VCaP (cell line): ENCODE results near the gene NID2.

Experiments used
- H3K27ac ChIP-seq: fragments of 450-650 bp; 2 replicates; pipeline ENCODE4 v1.5.1; 2017
- CTCF ChIP-seq: fragments of 450-650 bp; conservative IDR thresholded peaks from 2 replicates; pipeline ENCODE4 v1.5.1; 2017; ENCODE audit warnings: mild to moderate bottlenecking, moderate library complexity

NID2 gene

GRCh38 chr14:52073251-52073650, 4.4 kb upstream of the NID2 start:
- no peak overlapping the region for H3K27ac ChIP-seq
- no peak for TF ChIP-seq CTCF

- H3K27ac ChIP-seq: no peak overlapping the region
- TF ChIP-seq CTCF: no peak
Measured at GRCh38 chr14:52072266-52072780, 3.5 kb upstream of the NID2 start.

GRCh38 chr14:52071675-52072074, 2.8 kb upstream of the NID2 start:
- no peak overlapping the region for H3K27ac ChIP-seq
- no peak for TF ChIP-seq CTCF

- no peak overlapping the region for H3K27ac ChIP-seq
- TF ChIP-seq CTCF: no peak
Measured at GRCh38 chr14:52070051-52070431, 1.2 kb upstream of the NID2 start.

- H3K27ac ChIP-seq: no peak overlapping the region
- no peak for TF ChIP-seq CTCF
Measured at GRCh38 chr14:52069307-52070050, 620 bp upstream of the NID2 start.

GRCh38 chr14:52067873-52068614, 815 bp downstream of the NID2 start:
- no peak overlapping the region for H3K27ac ChIP-seq
- no peak for TF ChIP-seq CTCF

- no peak overlapping the region for H3K27ac ChIP-seq
- TF ChIP-seq CTCF: no peak
Measured at GRCh38 chr14:52064174-52064573, 4.7 kb downstream of the NID2 start.
